Panc1 (cell line): ENCODE measurements around the gene FKBP2.

ENCODE experiments used
- TCF7L2 ChIP-seq: IDR thresholded peaks from 2 replicates; pipeline ENCODE4 v1.6.1; 2011; ENCODE audit warnings: mild to moderate bottlenecking, low read depth, low read length, inconsistent platforms
- TF ChIP-seq, protein P1 (sequence below): fragments of 450-650 bp; IDR thresholded peaks from 2 replicates; pipeline ENCODE4 v1.5.1; 2017; ENCODE audit warnings: mild to moderate bottlenecking
- TF ChIP-seq, protein P2 (sequence below), 2 experiments: IDR thresholded peaks; 2 replicates each; pipeline ENCODE4 v1.6.1; 2011 to 2012; ENCODE audit warnings: low read depth in 2 of 2, control low read depth in 1 of 2, low read length in 1 of 2, mild to moderate bottlenecking in 1 of 2, moderate library complexity in 1 of 2; ENCODE audit not compliant: insufficient read depth in 1 of 2

DNA sequence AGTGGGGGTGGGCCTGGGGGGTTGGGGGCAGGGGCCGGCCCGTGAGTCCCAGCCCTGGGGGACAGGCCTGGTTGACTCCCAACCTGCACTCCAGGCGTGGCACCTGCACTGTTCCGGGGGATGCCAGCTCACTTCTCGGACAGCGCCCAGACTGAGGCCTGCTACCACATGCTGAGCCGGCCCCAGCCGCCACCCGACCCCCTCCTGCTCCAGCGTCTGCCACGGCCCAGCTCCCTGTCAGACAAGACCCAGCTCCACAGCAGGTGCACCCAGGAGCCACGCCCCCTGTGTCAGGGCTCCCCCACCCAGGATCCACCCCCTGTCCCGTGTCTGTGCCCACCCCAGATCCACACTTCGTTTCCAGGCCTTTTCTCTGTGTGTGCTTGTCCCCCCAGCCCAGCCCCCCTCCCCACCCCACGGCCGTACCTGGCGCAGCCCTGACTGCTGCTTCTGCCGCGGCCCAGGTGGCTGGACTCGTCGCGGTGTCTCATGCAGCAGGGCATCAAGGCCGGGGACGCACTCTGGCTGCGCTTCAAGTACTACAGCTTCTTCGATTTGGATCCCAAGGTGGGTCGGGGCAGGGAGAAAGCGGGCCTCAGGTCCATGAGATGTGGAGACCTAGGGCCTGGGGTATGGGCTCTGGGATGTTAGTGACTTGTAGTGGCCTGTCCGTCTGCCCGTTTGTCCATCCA is 29.6 kb upstream of the FKBP2 start:
- TF ChIP-seq, protein P1, sequence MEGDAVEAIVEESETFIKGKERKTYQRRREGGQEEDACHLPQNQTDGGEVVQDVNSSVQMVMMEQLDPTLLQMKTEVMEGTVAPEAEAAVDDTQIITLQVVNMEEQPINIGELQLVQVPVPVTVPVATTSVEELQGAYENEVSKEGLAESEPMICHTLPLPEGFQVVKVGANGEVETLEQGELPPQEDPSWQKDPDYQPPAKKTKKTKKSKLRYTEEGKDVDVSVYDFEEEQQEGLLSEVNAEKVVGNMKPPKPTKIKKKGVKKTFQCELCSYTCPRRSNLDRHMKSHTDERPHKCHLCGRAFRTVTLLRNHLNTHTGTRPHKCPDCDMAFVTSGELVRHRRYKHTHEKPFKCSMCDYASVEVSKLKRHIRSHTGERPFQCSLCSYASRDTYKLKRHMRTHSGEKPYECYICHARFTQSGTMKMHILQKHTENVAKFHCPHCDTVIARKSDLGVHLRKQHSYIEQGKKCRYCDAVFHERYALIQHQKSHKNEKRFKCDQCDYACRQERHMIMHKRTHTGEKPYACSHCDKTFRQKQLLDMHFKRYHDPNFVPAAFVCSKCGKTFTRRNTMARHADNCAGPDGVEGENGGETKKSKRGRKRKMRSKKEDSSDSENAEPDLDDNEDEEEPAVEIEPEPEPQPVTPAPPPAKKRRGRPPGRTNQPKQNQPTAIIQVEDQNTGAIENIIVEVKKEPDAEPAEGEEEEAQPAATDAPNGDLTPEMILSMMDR, result no peak
- TF ChIP-seq, protein P2, sequence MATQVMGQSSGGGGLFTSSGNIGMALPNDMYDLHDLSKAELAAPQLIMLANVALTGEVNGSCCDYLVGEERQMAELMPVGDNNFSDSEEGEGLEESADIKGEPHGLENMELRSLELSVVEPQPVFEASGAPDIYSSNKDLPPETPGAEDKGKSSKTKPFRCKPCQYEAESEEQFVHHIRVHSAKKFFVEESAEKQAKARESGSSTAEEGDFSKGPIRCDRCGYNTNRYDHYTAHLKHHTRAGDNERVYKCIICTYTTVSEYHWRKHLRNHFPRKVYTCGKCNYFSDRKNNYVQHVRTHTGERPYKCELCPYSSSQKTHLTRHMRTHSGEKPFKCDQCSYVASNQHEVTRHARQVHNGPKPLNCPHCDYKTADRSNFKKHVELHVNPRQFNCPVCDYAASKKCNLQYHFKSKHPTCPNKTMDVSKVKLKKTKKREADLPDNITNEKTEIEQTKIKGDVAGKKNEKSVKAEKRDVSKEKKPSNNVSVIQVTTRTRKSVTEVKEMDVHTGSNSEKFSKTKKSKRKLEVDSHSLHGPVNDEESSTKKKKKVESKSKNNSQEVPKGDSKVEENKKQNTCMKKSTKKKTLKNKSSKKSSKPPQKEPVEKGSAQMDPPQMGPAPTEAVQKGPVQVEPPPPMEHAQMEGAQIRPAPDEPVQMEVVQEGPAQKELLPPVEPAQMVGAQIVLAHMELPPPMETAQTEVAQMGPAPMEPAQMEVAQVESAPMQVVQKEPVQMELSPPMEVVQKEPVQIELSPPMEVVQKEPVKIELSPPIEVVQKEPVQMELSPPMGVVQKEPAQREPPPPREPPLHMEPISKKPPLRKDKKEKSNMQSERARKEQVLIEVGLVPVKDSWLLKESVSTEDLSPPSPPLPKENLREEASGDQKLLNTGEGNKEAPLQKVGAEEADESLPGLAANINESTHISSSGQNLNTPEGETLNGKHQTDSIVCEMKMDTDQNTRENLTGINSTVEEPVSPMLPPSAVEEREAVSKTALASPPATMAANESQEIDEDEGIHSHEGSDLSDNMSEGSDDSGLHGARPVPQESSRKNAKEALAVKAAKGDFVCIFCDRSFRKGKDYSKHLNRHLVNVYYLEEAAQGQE (IDR thresholded peaks at IDR 0.05; ENCODE audit: insufficient read depth in 1 of 2, low read depth in 2 of 2, low read length in 1 of 2), result no peak
- no peak for TF ChIP-seq TCF7L2
